HG02852 (cell line): ENCODE data around the gene PODXL2.

Experiments used
- ATAC-seq: cut with Tn5 transposase; IDR thresholded peaks from one replicate; pipeline ENCODE4 v1.9.1; 2021; ENCODE audit warnings: mild to moderate bottlenecking, moderate library complexity; ENCODE audit not compliant: unreplicated experiment

Gene PODXL2

DNA sequence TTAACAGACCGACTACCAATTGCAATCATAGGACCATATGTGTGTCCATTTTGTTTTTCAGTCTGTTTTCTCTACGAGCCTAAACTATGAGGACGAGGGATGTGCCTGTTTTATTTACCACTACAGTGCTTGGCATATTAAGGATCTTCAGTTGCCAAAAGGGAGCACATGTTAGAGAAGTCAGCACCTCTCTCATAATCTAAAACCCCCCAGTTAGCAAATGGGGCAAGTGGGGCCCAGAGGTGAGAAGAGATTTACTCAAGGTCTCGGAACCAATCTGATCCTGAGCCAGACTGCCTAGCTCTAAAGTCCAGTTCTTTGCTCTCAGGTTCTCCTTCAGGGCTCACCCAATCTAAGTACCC is 578 bp upstream of the PODXL2 start:
- no peak for ATAC-seq

DNA sequence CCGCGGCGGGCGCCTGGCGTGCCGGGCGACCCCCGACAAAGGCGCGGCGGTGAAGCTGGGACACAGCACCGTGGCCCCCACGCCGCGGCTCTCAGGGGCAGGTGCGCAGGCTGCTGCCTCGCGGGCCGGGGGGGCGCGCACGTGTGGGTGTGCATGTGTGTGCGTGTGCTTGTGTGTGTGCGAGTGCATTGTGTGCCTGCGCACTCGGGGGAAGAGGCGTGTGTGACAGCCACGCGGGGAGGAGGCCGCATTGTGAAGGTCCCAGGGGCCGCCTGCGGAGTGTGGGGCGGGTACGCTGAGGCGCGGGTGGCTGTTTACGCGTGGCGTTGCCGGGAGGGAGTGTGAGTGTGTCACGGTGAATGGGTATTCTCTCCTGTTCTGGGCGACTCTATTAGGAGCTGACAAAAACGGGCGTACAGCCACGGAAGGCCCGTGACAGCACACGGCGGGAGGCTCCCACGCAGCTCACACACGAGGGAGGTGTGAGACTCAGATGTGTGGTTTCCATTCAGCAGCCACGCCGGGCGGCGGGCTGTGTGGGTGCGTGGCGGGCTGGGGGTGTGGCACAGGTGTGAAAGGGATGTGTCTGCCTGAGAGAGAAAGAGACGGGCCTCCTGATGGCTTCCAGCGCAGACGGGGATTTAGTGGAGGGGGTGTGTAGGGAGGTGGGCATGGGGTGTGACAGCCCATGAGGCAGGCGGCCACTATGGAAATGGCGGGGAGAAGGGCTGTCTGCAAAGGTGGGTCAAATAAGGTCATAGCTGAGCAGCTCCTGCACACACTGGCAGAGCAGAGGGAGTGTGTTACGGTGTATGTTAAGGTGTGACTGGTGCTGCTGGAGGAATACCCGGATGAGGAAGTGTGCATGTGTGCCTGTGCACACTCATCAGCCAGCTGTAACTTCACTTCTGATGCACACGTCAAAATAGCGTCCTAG is 750 bp downstream of the PODXL2 start:
- ATAC-seq, result peak; percentile 25

DNA sequence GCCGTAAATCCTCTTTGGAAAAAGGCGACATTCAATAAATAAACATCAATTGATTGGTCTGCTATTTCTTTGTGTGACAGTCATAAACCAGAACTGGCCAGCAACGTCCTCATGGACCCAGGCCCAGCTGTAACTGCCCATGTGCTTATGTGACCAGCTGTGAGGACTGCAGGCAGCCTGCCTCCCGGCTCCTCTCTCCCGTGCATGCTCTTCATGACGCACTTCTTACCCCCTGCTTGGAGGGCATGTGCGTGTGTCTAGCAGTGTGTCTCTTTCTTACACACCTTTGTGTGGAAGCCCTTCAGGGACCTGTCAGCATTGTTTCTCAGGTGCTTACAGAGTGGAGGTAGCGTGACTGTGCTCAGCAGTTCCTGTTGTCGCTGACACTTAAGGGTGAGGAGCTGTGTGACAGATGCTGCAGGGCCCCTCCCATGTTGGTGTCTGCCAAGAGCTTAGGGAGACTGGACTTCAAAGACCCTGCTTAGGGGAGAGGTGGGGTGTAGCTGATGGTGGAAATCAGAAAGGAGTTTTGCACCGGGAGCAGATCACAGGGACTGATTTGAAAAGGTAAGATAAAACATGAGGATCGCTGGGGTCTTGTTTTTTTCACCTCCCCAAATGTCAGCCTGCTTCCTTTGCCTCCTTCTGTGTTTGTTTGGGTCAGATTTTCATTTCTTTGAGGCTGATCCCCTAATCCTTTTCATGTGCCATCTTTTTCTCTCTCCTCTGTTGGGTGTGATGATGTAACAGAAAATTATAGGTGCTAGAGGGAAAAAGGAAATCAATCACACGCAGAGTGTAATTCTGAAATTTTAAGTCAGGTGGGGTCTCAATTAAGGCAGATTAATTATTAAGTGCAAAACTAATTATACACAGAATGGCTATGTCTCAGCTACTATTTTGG is 2.1 kb downstream of the PODXL2 start:
- ATAC-seq, result no peak

DNA sequence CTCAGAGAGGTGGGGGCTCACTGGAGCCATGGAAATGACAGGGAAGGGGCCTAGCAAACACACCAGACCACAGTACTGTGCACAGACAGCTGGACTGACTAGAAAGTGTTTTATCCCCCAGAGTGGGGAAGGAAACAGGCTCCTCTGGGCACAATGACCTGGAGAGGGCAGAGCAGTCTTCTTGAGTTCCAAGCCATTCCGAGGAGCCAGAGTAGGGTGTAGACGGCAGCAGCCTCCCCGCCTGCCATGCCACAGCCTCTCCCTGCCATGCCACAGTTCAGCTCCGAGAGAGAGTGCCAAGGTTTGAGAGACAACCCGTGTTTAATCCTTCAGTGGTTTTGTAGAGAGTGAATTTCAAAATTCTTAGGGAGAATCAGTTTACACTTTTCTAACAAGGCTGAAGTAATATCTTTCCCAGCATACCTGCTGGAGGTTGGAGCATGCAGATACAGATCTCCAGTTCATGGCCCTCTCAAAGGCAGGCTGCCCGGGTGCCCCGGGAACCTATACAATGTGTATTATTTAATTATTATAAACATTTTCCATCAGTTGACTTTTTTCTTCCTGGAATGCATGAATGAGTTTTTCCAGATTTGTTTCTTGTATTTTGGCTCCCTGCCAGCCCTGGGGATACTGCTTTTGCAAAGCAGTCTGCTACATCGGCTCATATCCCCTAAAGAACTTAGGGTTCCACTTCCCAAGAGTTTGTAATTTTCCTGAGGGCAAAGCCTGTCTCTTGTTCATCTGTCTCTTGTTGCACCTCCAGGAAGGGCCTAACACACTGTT is 3.2 kb downstream of the PODXL2 start:
- ATAC-seq, result no peak

DNA sequence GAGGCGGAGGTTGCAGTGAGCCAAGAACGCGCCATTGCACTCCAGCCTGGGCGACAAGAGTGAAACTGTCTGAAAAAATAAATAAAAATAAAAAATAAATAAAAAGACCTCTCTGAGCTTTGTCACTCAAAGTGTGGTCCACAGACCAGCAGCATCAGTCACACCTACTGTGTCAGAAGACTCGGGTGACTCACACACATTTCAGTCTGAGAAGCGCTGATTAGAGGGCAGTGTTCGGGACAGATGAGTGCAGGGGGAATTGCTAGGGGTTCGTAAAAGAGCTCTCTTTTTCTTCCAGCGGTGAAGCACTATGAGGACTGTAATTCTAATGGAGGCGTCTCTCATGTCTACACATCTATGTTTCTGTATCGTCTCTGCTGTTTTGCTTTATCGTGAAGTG is 5.7 kb downstream of the PODXL2 start:
- no peak for ATAC-seq

DNA sequence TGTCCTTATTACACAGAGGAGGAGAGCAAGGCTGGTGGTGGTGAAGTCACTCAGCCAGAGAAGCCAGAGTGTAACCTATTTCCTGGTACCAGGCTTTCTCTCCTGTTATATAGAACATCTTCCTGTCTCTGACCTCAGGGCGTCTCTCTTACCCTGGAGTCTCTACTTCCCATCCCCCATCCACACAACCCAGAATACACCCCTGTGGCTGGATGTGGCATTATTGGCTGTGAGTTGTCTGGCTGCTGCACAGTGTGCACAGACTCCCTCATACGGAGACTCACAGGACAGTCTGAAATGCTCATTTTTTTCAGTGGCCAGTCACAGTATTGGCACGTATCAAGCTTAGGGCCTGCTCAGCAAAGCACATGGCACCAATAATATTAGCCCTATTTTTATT is 8.6 kb downstream of the PODXL2 start:
- no peak for ATAC-seq

DNA sequence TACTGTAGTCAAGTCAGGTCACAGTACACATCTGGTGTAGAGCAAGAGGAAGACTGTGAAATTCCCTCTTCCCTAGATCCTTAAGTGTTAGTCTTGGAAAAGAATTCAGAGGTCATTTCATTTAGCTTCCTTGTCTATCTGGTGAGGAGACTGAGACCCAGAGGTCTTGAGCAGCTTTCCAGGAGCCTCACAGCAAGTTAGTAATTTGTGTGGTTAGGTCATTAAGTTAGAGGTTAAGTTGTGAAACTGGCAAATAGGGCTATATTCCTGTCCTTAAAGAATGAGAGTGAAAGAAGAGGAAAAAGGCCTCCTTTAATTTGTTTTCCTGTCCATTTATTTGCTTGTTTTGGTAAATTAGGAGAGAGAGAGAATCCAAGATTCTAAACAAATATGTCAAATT is 9.0 kb downstream of the PODXL2 start:
- no peak for ATAC-seq

DNA sequence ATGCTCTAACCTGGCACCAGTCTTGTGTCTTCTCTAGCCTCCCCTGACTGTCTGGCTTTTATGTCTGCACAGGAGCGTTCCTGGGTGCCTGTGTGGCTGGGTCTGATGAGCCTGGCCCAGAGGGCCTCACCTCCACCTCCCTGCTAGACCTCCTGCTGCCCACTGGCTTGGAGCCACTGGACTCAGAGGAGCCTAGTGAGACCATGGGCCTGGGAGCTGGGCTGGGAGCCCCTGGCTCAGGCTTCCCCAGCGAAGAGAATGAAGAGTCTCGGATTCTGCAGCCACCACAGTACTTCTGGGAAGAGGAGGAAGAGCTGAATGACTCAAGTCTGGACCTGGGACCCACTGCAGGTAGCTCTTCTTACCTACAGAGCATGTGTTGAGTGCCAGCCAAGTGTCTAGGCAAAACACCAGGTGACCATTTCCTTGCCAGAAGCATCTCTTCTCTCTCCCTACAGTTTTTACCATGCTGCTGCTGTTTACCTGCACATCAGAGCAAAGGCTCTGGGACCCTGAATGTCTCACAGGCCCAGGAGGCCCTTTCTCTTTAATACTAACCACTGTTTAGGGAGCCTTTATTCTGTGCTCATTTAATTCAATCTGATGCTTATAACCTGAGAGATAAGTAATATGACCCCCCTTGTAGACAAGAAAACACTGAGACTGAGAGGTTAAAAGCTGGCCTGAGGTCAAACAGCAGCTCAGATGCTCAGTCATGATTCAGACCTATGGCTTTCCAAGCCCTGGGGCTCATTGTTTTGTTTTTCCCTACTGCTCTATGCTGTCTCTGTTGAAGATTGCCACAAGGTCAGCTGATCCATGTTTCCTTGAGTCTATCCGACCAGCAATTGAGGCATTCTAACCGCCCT is 10.4 kb downstream of the PODXL2 start:
- ATAC-seq, result no peak

DNA sequence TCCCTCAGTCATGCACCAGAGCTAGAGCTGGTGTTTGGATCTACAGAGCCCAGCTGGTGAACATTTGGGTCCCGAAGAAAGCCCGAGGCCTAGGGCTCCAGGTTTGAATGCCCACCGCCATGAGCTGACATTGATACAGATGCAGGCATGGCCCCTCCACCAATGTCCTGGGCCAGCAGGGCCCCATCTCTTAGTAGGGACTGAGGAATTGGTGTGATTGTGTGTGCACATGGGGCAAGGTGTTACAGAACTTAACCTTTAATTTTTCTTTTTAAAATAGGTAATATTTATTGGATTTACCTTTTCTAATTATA is 11.0 kb downstream of the PODXL2 start:
- ATAC-seq, result no peak

DNA sequence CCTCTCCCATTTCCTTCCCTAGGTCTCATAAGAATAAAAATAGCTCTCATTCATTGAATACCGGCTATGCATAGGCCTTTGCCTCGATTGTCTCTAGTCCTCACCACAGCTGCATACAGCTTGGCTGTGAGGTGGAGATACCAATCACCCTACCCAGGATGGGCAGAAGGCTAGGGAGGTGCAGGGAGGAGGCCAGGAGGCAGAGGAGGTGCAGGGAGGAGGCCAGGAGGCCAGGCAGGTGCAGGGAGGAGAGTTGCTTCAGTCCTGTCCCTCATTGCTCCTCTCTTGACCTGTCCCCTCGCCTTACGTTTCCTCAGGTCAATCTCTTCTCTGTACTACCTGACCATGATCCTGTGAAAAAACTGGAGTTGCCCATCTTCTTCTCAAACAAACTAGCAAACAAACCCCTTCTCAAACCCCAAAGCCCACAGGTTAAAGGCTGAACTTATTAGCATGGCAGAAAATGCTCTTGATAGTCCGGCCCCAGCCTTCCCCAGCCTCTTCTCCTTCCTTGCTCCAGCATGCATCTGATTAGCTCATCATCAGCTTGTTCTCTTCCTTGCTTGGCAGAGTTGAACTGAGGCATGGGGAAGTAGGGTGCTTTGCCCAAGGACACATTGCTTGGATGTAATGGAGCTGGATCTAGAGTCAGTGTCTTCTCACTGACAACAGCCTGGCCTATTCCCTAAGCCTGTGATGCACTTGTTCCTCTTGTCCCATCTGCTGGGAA is 15.8 kb downstream of the PODXL2 start:
- ATAC-seq, result no peak

DNA sequence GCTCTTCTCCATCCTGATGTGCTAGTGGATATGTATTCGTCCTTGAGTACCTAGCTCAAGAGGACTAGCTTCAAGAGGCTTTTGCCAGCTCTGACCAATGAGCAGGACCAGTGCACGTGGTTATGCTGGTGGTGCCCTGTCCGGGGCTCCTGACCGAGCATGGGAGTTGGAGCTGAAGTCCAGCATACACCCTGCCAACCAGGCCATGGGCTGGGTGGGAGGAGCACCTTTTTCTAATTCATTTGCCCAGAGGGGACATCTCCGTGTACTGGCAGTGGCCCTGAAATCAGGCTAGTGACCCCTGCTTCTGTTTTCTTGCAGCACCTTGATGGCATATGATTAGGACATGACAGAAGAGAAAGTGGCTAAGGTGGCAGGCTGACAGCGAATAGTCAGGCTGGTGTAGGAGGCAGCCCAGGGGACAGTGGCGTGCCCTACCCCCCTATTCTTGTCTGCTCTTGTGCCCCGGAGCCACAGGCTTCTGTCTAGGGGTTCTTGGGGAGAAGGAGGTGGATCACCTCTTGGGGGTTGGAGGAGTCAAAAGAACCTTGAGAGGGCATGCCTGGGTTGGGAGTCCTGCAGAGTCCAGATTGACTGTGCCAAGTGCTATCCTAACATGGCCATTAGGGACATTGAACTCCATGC is 16.5 kb downstream of the PODXL2 start:
- no peak for ATAC-seq

DNA sequence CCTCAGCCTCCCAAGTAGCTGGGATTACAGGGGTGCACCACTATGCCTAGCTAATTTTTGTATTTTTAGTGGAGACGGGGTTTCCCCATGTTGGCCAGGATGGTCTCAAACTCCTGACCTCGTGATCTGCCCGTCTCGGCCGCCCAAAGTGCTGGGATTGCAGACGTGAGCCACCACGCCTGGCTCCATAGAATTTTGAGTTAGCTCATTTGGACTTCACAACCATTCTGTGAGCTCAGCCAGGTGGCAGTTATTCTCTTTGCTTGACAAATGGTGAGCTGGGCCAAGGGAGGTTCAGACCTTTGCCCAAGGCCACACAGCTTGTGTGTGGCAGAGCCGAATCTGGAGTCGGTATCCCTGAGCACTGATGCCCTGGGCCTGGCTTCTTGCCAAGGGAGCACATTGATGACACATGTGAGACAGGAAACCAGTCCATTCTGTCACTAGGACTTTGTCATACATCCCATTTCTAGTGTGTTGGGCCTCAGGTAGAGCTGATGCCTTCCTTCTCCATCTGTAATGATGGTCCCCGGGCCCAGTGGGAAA is 17.6 kb downstream of the PODXL2 start:
- no peak for ATAC-seq

DNA sequence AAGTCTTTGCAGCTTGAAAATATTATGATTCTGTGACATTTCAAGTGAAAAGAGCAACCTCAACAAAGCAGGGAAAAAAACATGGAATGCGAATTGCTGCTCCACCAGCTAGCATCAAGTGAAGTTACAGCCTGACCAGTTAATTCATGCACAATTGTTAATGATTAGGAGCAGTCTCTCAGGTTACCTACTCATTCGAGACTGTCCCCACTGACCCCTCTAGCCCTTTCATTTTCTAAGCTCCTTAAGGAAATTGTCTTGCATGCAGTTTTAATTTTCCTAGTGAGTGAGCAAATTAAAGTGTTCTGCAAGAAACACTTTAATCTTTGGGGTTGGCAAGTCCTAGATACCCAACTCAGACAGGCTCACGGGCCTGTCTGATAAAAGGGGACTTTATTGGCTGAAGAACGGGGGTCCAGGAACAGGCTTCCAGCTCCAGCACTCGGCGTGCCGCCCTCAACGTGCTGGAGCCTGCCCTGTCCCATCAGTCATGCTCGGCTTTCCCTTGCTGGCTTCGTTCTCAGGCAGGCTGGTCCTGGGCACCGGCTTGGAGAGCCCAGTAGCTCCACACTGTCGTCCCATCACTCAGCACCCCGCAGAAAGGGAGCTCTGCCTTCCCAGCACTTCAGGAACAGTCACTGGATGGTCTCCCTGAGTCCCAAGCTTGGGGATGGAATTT is 18.3 kb downstream of the PODXL2 start:
- ATAC-seq, result no peak

DNA sequence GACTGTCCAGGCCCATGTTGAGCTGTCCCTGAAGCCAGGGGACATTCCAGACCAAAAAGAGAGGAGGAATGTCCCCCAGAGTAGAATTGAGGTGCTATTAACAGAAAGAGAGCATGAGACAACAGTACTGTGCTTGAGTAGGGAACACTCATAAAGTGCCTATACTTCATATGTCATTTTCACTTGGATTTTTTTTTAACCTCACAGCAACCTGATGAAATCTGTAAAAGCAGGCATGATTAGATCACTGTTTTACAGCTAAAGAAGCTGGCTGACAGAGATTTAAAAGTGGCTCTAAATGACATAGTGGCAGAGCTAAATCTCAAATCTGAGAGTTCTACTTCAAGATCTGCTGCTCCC is 18.8 kb downstream of the PODXL2 start:
- ATAC-seq, result no peak

DNA sequence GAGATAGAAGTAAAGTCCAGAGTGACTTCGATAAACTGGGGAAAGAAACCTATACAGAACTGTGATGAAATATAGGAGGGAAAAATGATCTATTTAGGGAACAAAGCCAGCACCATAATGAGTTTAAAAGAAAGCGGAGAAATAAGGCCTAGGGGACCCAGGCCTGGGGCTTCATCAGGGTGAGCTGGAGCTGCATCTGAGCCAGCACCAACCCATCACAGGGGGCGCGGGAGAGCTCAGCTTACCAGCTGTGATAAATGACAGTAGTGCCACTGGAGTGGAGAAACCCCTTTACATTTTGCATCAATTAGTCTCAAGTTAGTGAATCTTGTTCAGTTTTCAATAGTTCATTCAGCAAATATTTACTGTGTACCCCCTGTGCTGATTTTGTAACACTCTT is 21.3 kb downstream of the PODXL2 start:
- ATAC-seq, result no peak

DNA sequence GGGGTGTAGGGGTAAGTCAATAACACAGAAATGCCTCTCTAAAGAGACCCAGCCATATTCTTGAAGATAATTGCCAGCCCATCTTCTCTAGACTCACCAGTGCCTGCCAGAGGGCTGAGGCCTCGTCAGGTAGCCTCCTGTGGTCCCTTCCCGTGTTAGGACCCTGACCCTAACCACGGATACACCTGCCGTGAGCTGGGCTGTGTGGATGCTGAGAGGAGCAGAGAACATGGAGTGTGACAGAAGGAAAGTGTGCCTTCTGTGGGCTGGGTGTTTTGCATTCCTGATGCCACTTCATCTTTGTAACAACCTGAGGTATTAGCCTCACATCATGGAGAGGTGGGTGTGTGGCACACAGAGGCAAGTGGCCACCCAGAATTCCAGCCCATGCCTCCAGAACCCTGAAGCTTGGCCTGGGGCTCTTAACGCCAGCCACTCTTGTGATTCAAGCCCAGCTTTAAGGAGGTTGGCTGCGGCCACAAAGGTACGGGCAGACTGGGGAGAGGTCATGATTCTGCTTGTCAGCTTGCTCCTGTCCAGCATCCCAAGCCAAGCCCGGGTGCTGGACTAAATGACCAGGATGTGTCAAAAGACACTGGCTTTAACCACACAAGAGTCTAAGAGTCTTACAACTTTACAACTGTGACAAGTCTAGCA is 22.7 kb downstream of the PODXL2 start:
- no peak for ATAC-seq

DNA sequence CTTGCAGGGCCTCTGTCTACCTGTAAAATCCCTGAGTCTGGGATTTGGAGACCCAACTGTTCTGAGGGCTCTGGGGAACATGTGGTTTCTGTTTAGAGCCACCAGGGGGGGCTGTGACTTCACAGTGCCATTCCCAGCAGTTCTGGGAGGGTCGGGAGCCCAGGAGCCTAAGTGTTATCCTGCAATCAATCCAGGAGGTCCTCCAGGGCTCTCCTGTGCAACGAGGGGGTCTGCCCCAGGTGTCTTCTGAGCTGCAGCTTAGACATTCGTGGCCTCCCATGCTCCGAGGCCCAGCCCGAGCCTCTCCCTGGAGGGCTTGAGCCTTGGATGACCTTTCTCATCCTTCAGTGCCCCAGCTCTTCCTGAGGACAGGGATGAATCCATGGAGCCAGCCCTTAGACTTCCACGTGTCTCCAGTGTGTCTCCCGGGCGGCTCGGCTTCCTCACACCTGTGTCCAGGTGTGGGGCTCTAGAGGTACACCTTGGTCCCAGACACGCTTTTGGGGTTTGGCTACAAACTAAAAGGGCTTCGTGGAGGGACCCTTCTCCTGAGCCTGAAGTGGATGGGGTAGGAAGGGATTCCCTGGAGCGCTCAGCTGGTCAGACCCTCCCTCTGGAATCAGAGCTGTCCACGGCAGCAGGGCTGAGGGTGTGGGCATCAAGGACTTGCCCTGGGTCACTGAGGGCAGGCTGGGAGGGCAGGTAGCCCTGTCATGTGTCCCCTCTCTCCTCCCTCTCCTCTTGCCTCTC is 23.4 kb downstream of the PODXL2 start:
- ATAC-seq, result no peak
